RWPE2 (cell line): ENCODE measurements around the gene OSTF1.

Source experiments
- ATAC-seq: fragments of 200-7000 bp; cut with Tn5 transposase; 3 replicates; pipeline ENCODE4 v1.9.1; 2021; ENCODE audit warnings: low read depth
- DNase-seq: peaks from one replicate; pipeline ENCODE4 v3.0.0-alpha.2; 2020; ENCODE audit warnings: low spot score
- H3K27ac ChIP-seq: fragments of 450-650 bp; 2 replicates; pipeline ENCODE4 v1.5.1; 2017; ENCODE audit warnings: mild to moderate bottlenecking; ENCODE audit not compliant: poor library complexity, severe bottlenecking
- H3K27me3 ChIP-seq: fragments of 250-450 bp; sonication (Bioruptor Pico); 2 replicates; pipeline ENCODE4 v1.5.1; 2021; ENCODE audit warnings: mild to moderate bottlenecking, moderate library complexity; ENCODE audit not compliant: insufficient read depth, poor library complexity, severe bottlenecking
- H3K36me3 ChIP-seq: fragments of 250-450 bp; sonication (Bioruptor Pico); 2 replicates; pipeline ENCODE4 v1.5.1; 2020; ENCODE audit warnings: low read depth, mild to moderate bottlenecking, moderate library complexity
- H3K4me1 ChIP-seq: fragments of 250-450 bp; sonication (Bioruptor Pico); 2 replicates; pipeline ENCODE4 v1.5.1; 2021; ENCODE audit warnings: mild to moderate bottlenecking, moderate library complexity; ENCODE audit not compliant: insufficient read depth, poor library complexity, severe bottlenecking
- H3K4me3 ChIP-seq: fragments of 250-450 bp; sonication (Bioruptor Pico); 2 replicates; pipeline ENCODE4 v1.5.1; 2021; ENCODE audit warnings: mild to moderate bottlenecking, moderate library complexity; ENCODE audit not compliant: severe bottlenecking
- H3K9me3 ChIP-seq: fragments of 250-450 bp; sonication (Bioruptor Pico); 2 replicates; pipeline ENCODE4 v1.5.1; 2021; ENCODE audit warnings: mild to moderate bottlenecking, moderate library complexity; ENCODE audit not compliant: severe bottlenecking
- CTCF ChIP-seq: fragments of 450-650 bp; IDR thresholded peaks from one replicate; pipeline ENCODE4 v1.5.1; 2017; ENCODE audit warnings: mild to moderate bottlenecking, moderate library complexity; ENCODE audit not compliant: poor library complexity, severe bottlenecking

The OSTF1 gene

GRCh38 chr9:75084081-75084672, 4.1 kb upstream of the OSTF1 start:
- no peaks in the 10 kb centered on the region for H3K9me3 ChIP-seq
- DNase-seq (no peak), ATAC-seq (no peak)
- no peaks in the 10 kb centered on the region for H3K27me3 ChIP-seq
- H3K27ac ChIP-seq: peak overlapping the region; percentile 46
- H3K4me1 ChIP-seq: peaks cover 28% of the 10 kb centered on the region
- no peak overlapping the region for H3K4me3 ChIP-seq
- H3K36me3 ChIP-seq: no peaks in the 10 kb centered on the region
- TF ChIP-seq CTCF: no peak

- H3K9me3 ChIP-seq: no peaks in the 10 kb centered on the region
- H3K27ac ChIP-seq: peak overlapping the region; percentile 86
- H3K27me3 ChIP-seq: no peaks in the 10 kb centered on the region
- no peak for ATAC-seq
- H3K4me1 ChIP-seq: peaks cover 30% of the 10 kb centered on the region
- DNase-seq: no peak
- H3K36me3 ChIP-seq: no peaks in the 10 kb centered on the region
- no peak for TF ChIP-seq CTCF
- no peak overlapping the region for H3K4me3 ChIP-seq
These were observed 2.7 kb upstream of the OSTF1 start for GRCh38 chr9:75085640-75086039.

DNA sequence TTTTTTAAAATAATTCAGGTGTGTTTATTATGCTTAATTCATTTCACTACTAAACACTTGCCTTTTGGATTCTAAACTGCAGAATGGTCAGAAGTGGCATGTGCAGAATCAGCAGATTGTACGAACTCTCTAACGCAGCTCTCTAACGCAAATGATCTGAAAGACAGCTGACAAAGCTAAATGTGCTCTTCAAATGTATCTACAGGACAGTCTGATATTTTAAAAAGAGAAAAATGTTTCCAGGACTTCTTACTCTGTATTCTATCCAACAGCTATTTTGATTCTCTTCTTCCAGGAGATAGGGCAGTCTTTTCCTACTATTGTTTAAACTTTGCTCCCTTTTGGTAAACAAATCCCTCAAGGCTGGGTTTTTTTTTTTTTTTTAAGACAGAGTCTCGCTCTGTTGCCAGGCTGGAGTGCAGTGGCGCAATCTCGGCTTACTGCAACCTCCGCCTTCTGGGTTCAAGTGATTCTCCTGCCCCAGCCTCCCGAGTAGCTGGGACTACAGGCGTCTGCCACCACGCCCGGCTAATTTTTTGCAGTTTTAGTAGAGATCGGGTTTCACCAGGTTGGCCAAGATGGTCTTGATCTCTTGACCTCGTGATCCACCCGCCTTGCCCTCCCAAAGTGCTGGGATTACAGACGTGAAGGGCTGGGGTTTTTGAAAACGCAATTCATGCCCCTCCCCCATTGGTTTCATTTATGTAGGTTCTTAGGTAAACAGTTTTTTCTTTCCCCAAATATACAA, 1.6 kb upstream of the OSTF1 start:
- ATAC-seq (no peak), DNase-seq (no peak)
- Histone ChIP-seq H3K27me3 (no peaks in the 10 kb centered on the region), H3K36me3 (no peaks in the 10 kb centered on the region), H3K9me3 (no peaks in the 10 kb centered on the region), H3K4me1 (peaks cover 30% of the 10 kb centered on the region), H3K4me3 (peak overlapping the region; percentile 62), H3K27ac (peak overlapping the region; percentile 86)
- TF ChIP-seq CTCF: no peak

GRCh38 chr9:75087289-75087823, 958 bp upstream of the OSTF1 start:
- ATAC-seq (no peak), DNase-seq (no peak)
- Histone ChIP-seq H3K27ac (peak overlapping the region; percentile 86), H3K9me3 (no peaks in the 10 kb centered on the region), H3K36me3 (no peaks in the 10 kb centered on the region), H3K4me3 (peak overlapping the region; percentile 62), H3K27me3 (no peaks in the 10 kb centered on the region), H3K4me1 (peaks cover 30% of the 10 kb centered on the region)
- TF ChIP-seq CTCF: no peak
